Activated naive CD4-positive, alpha-beta T cell (primary cell): ENCODE data around the gene LGALS9C.
"Not testable (repeated sequence)": the region's sequence is repeated elsewhere in the genome, so short reads cannot be mapped to it uniquely, and the experiment has no call there.

Experiments used
- DNase-seq, 4 experiments: peaks; one replicate each; lab custom pipeline; 2025; lab: John Stamatoyannopoulos, UW

Gene LGALS9C

GRCh38 chr17:18476508-18477308, at the start of gene LGALS9C:
Gene LGALS9C, plus strand, starts transcription at chr17:18476789. Its CDS starts 66 bp downstream, at chr17:18476855.
- not testable (repeated sequence) for DNase-seq

- DNase-seq: not testable (repeated sequence)
These were observed 44.4 kb upstream of the LGALS9C start for GRCh38 chr17:18432206-18432605.

GRCh38 chr17:18439465-18439870, 37.1 kb upstream of the LGALS9C start:
- DNase-seq: not testable (repeated sequence)

- not testable (repeated sequence) for DNase-seq
These were observed 34.5 kb upstream of the LGALS9C start for GRCh38 chr17:18442093-18442492.

- DNase-seq: not testable (repeated sequence)
These were observed 34.1 kb upstream of the LGALS9C start for GRCh38 chr17:18442532-18442931.

GRCh38 chr17:18447476-18448205, 28.9 kb upstream of the LGALS9C start:
- DNase-seq: not testable (repeated sequence)

- DNase-seq: not testable (repeated sequence)
These were observed 28.3 kb upstream of the LGALS9C start for GRCh38 chr17:18448311-18448710.

GRCh38 chr17:18449833-18450232, 26.8 kb upstream of the LGALS9C start:
- not testable (repeated sequence) for DNase-seq

- DNase-seq: not testable (repeated sequence)
These were observed 25.6 kb upstream of the LGALS9C start for GRCh38 chr17:18450998-18451397.

GRCh38 chr17:18451969-18452368, 24.6 kb upstream of the LGALS9C start:
- DNase-seq: not testable (repeated sequence)

- not testable (repeated sequence) for DNase-seq
These were observed 17.6 kb upstream of the LGALS9C start for GRCh38 chr17:18459035-18459434.

- not testable (repeated sequence) for DNase-seq
These were observed 12.6 kb upstream of the LGALS9C start for GRCh38 chr17:18463831-18464502.

- not testable (repeated sequence) for DNase-seq
These were observed 10.2 kb upstream of the LGALS9C start for GRCh38 chr17:18466250-18466983.

- DNase-seq: not testable (repeated sequence)
These were observed 9.6 kb upstream of the LGALS9C start for GRCh38 chr17:18467001-18467400.

- not testable (repeated sequence) for DNase-seq
These were observed 8.0 kb upstream of the LGALS9C start for GRCh38 chr17:18468472-18469171.

- DNase-seq: not testable (repeated sequence)
These were observed 6.8 kb upstream of the LGALS9C start for GRCh38 chr17:18469837-18470236.

GRCh38 chr17:18470345-18470930, 6.2 kb upstream of the LGALS9C start:
- DNase-seq: not testable (repeated sequence)

- not testable (repeated sequence) for DNase-seq
These were observed 2.6 kb upstream of the LGALS9C start for GRCh38 chr17:18473967-18474366.

GRCh38 chr17:18474754-18475153, 1.8 kb upstream of the LGALS9C start:
- DNase-seq: not testable (repeated sequence)

- DNase-seq: not testable (repeated sequence)
These were observed 778 bp downstream of the LGALS9C start for GRCh38 chr17:18477367-18477766.
